ENCODE data around the gene INTS14. TPM values are rescaled to one million over a fixed set of nuclear protein-coding genes. Genes with fewer than 3 reads are reported as not detected.

INTS14 gene
- total RNA-seq, 1 experiment from 2014 or later = 28.3 TPM

- CTCF ChIA-PET = interaction anchor here (0.5 to 1.8 kb wide), 6 partner anchors 81 to 448 kb away, joined by 3 to 8 read pairs (median 4); partner anchors contain the start of genes INTS14 and RAB11A
- 0 out of 2 replicates have a peak, but pooled peaks have one; percentile 29 for TF ChIP-seq ZBTB21 (CRISPR knock-in tag; IDR thresholded peaks at IDR 0.05; ENCODE audit: borderline replicate concordance)
- TF ChIP-seq RELA (CRISPR knock-in tag; IDR thresholded peaks at IDR 0.05; ENCODE audit: borderline replicate concordance) = 0 out of 2 replicates have a peak, but pooled peaks have one; percentile 28
- TF ChIP-seq ATF1 (CRISPR knock-in tag; IDR thresholded peaks at IDR 0.05) = no peak
- no peak for TF ChIP-seq ZNF423 (CRISPR knock-in tag; IDR thresholded peaks at IDR 0.05)
- TF ChIP-seq MXD4 (CRISPR knock-in tag; IDR thresholded peaks at IDR 0.05; ENCODE audit: borderline replicate concordance) = no peak
- TF ChIP-seq ZNF121 (CRISPR knock-in tag; IDR thresholded peaks at IDR 0.05) = no peak; the same call in 1 of the 2 replicates
- 0 out of 2 replicates have a peak, but pooled peaks have one; percentile 80 for TF ChIP-seq ZNF416 (CRISPR knock-in tag; IDR thresholded peaks at IDR 0.05)
- TF ChIP-seq FOXK1 (CRISPR knock-in tag; IDR thresholded peaks at IDR 0.05) = peak; percentile 80; the same call in 1 of the 2 replicates
- TF ChIP-seq, protein P1, sequence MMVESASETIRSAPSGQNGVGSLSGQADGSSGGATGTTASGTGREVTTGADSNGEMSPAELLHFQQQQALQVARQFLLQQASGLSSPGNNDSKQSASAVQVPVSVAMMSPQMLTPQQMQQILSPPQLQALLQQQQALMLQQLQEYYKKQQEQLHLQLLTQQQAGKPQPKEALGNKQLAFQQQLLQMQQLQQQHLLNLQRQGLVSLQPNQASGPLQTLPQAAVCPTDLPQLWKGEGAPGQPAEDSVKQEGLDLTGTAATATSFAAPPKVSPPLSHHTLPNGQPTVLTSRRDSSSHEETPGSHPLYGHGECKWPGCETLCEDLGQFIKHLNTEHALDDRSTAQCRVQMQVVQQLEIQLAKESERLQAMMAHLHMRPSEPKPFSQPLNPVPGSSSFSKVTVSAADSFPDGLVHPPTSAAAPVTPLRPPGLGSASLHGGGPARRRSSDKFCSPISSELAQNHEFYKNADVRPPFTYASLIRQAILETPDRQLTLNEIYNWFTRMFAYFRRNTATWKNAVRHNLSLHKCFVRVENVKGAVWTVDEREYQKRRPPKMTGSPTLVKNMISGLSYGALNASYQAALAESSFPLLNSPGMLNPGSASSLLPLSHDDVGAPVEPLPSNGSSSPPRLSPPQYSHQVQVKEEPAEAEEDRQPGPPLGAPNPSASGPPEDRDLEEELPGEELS (CRISPR knock-in tag; IDR thresholded peaks at IDR 0.05) = peak; percentile 93
- peak; percentile 66 for TF ChIP-seq MYBL2 (CRISPR knock-in tag; IDR thresholded peaks at IDR 0.05)
- no peak for TF ChIP-seq EMX1 (CRISPR knock-in tag; IDR thresholded peaks at IDR 0.05)
- peak; percentile 59; the same call in 1 of the 2 replicates for TF ChIP-seq TEAD4 (CRISPR knock-in tag; IDR thresholded peaks at IDR 0.05)
- peak; percentile 76 for TF ChIP-seq E2F5 (CRISPR knock-in tag; IDR thresholded peaks at IDR 0.05)
- TF ChIP-seq NFATC4 (CRISPR knock-in tag; IDR thresholded peaks at IDR 0.05) = no peak
- no peak for TF ChIP-seq NFYB (CRISPR knock-in tag; conservative IDR thresholded peaks at IDR 0.05; ENCODE audit: low read depth)
- TF ChIP-seq ATF6 (CRISPR knock-in tag; IDR thresholded peaks at IDR 0.05) = no peak
- TF ChIP-seq, protein P2, sequence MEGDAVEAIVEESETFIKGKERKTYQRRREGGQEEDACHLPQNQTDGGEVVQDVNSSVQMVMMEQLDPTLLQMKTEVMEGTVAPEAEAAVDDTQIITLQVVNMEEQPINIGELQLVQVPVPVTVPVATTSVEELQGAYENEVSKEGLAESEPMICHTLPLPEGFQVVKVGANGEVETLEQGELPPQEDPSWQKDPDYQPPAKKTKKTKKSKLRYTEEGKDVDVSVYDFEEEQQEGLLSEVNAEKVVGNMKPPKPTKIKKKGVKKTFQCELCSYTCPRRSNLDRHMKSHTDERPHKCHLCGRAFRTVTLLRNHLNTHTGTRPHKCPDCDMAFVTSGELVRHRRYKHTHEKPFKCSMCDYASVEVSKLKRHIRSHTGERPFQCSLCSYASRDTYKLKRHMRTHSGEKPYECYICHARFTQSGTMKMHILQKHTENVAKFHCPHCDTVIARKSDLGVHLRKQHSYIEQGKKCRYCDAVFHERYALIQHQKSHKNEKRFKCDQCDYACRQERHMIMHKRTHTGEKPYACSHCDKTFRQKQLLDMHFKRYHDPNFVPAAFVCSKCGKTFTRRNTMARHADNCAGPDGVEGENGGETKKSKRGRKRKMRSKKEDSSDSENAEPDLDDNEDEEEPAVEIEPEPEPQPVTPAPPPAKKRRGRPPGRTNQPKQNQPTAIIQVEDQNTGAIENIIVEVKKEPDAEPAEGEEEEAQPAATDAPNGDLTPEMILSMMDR (IDR thresholded peaks at IDR 0.05) = no peak
- TF ChIP-seq, protein P3, sequence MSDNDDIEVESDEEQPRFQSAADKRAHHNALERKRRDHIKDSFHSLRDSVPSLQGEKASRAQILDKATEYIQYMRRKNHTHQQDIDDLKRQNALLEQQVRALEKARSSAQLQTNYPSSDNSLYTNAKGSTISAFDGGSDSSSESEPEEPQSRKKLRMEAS (CRISPR knock-in tag; IDR thresholded peaks at IDR 0.05) = peak; percentile 96
- TF ChIP-seq JAZF1 (CRISPR knock-in tag; IDR thresholded peaks at IDR 0.05) = no peak
- TF ChIP-seq ZNF219 (CRISPR knock-in tag; IDR thresholded peaks at IDR 0.05; ENCODE audit: borderline replicate concordance) = no peak
- TF ChIP-seq ATF3 (CRISPR knock-in tag; conservative IDR thresholded peaks at IDR 0.05) = no peak
- TF ChIP-seq, protein P4, sequence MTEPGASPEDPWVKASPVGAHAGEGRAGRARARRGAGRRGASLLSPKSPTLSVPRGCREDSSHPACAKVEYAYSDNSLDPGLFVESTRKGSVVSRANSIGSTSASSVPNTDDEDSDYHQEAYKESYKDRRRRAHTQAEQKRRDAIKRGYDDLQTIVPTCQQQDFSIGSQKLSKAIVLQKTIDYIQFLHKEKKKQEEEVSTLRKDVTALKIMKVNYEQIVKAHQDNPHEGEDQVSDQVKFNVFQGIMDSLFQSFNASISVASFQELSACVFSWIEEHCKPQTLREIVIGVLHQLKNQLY (CRISPR knock-in tag; IDR thresholded peaks at IDR 0.05) = 0 out of 2 replicates have a peak, but pooled peaks have one; percentile 25
- TF ChIP-seq, protein P5, sequence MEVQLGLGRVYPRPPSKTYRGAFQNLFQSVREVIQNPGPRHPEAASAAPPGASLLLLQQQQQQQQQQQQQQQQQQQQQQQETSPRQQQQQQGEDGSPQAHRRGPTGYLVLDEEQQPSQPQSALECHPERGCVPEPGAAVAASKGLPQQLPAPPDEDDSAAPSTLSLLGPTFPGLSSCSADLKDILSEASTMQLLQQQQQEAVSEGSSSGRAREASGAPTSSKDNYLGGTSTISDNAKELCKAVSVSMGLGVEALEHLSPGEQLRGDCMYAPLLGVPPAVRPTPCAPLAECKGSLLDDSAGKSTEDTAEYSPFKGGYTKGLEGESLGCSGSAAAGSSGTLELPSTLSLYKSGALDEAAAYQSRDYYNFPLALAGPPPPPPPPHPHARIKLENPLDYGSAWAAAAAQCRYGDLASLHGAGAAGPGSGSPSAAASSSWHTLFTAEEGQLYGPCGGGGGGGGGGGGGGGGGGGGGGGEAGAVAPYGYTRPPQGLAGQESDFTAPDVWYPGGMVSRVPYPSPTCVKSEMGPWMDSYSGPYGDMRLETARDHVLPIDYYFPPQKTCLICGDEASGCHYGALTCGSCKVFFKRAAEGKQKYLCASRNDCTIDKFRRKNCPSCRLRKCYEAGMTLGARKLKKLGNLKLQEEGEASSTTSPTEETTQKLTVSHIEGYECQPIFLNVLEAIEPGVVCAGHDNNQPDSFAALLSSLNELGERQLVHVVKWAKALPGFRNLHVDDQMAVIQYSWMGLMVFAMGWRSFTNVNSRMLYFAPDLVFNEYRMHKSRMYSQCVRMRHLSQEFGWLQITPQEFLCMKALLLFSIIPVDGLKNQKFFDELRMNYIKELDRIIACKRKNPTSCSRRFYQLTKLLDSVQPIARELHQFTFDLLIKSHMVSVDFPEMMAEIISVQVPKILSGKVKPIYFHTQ (CRISPR knock-in tag; IDR thresholded peaks at IDR 0.05) = no peak
- no peak for TF ChIP-seq PRRX2 (CRISPR knock-in tag; IDR thresholded peaks at IDR 0.05)
- no peak for TF ChIP-seq TEAD1 (CRISPR knock-in tag; IDR thresholded peaks at IDR 0.05)
- TF ChIP-seq ZNF317 (CRISPR knock-in tag; IDR thresholded peaks at IDR 0.05; ENCODE audit: borderline replicate concordance, low read depth) = 0 out of 2 replicates have a peak, but pooled peaks have one; percentile 28
- no peak; the same call in 1 of the 2 replicates for TF ChIP-seq JUN (CRISPR knock-in tag; IDR thresholded peaks at IDR 0.05)
Observed at GRCh38 chr15:65530318-65531111, 80.4 kb downstream of the INTS14 start, which contains the start of gene HACD3. TSS of gene HACD3 (plus strand) at chr15:65530463. CDS start at chr15:65530632, 169 bp downstream.

More at GRCh38 chr15:65530318-65531111, 80.4 kb downstream of the INTS14 start, which contains the start of gene HACD3:
- Mint-ChIP-seq H3K4me1 (peaks cover 39% of the 10 kb centered on the region), H3K27ac (peak within 1 kb of the TSS; percentile 78; the same call in 1 of the 2 replicates), H3K9me3 (no peaks in the 10 kb centered on the region), H3K36me3 (peaks cover 3% of the 10 kb centered on the region; the same call in 1 of the 2 replicates), H3K4me3 (peak within 1 kb of the TSS; percentile 66), H3K27me3 (ENCODE audit: low read depth) (no peaks in the 10 kb centered on the region)
- POLR2A ChIA-PET = interaction anchor here (0.6 to 1.5 kb wide), 3 partner anchors 9 to 37 kb away, joined by 3 to 8 read pairs (median 6); no protein-coding TSS in a partner anchor
- ATAC-seq (peak; percentile 93), DNase-seq (ENCODE audit: low spot score) (peak; percentile 89)
